Stimulated activated CD8-positive, alpha-beta memory T cell treated with anti-CD3 and anti-CD28 coated beads, Interleukin-15, amount 100 ng/mL, for 24 hours (primary cell): ENCODE data around the gene KASH5.
A peak's percentile ranks its signal among the peaks of the same experiment; 100 is the strongest.
"Not testable (repeated sequence)": the region's sequence is repeated elsewhere in the genome, so short reads cannot be mapped to it uniquely, and the experiment has no call there.

ENCODE experiments used
- DNase-seq: peaks from one replicate; pipeline ENCODE4 v3.0.0-alpha.2; 2020; ENCODE audit warnings: low read depth

The KASH5 gene

DNA sequence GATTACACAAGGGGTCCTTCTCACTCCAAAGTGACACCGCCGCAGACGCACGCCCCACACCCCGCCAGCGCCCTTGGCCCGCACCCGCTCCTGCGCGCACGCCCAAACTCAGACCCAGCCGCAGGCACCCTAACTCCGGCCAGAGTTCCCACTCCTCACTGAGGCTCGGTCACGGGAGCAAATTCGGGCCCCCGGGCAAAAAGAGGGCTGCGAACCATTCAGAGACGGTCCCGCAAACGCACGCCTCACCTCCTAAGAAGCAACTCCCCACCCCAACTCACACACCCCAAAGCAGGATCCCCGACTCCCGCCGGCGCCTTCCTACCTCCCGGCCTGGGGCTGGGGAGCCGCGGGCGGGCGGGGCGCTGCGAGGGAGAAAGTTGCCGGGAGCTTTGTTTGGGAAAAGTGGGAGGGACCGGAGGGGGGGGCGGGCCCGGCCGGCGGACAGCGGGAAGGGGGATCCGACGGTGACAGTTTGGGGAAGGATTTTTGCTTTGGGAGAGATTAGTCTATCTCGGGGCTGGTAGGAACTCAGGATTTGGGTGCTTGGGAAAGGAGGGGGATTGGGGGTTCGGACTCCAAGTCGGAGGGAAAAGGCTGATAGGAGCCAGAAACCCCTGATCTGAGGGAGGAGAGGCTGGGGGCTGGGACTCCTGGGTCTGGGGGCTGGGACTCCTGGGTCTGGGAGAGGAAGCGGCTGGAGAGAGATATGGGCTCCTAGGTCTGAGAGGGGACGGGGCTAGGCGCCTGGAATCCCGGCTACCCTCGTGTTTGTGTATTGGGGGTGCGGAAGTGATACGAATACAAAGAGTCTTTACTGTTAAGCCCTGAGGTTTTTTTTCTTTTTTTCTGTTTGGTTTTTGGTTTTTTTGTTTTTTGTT lies 25.8 kb upstream of the KASH5 start, which contains the start of gene TEAD2:
TEAD2 (minus strand) TSS at position 369 of the 881 bp plus-strand sequence. CDS start 2,341 bp downstream, outside the sequence.
- DNase-seq = no peak

GRCh38 chr19:49362929-49363267 lies 25.2 kb upstream of the KASH5 start:
- DNase-seq = no peak

DNA sequence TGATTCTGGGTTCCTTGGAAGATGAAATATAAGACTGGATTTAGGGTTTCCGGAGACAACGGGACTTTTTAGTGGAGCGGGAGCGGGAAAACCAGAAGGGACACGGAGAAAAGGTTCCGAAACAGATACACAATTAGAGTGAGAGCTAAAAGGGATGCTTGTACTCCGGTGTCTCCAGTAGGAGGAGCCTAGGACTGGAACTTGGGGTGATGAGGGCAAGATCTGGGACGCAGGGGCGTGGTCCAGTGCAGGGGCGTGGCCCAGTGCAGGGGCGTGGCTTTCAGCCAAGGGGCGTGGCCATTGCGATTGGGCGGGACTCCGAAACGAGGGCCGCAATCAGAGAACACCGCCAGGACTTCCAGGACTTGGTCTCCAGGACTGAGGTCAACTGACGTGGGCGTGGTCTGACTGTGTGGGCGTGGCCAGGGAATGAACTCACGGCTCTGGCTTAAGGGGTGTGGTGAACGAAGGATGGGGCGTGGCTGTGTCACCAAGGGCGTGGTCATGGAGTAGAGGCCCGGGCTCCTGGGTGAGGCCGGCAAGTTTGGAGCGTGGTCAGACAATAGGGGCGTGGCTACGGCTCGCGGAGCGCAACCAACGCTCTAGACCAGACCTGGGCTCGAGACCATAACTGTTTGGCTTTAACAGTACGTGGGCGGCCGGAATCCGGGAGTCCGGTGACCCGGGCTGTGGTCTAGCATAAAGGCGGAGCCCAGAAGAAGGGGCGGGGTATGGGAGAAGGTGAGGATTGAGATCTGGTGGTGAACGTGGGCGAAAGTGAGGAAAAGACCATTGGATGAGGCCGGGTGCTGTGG lies 24.6 kb upstream of the KASH5 start, which contains the start of gene DKKL1:
DKKL1 (plus strand) TSS at position 610 of the 815 bp plus-strand sequence; CDS start at position 732, 122 bp downstream.
- peak; percentile 41 for DNase-seq

GRCh38 chr19:49364083-49364737 lies 23.8 kb upstream of the KASH5 start:
- DNase-seq = no peak

GRCh38 chr19:49366110-49366509 lies 21.9 kb upstream of the KASH5 start:
- no peak for DNase-seq

DNA sequence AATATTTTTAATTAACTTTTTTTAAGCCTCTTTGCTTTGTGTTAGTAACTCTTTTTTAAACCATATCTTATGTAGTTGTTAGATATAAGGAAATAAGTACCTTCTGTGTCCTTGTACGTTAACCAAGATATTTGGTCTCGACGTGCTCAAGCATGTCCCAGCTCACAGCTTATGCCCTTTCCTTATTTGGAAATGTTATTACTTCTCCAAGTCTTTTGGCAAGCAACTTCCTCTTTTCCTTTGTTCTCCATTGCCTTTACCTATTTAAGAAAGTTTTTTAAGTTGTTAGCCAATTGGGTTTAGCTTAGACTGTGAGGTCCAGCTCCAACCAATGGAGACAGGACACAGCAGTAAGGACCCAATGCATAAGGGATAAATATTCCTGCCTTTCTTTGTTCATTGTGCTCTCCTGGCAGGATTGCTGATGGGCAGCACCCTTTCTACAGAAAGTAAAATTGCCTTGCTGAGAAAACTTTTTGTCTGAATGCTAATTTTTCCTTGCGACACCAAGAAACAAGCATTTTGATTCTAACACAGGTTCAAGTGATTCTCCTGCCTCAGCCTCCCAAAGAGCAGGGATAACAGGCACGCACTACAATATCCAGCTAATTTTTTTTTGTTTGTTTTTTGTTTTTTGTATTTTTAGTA lies 19.2 kb upstream of the KASH5 start:
- no peak for DNase-seq

DNA sequence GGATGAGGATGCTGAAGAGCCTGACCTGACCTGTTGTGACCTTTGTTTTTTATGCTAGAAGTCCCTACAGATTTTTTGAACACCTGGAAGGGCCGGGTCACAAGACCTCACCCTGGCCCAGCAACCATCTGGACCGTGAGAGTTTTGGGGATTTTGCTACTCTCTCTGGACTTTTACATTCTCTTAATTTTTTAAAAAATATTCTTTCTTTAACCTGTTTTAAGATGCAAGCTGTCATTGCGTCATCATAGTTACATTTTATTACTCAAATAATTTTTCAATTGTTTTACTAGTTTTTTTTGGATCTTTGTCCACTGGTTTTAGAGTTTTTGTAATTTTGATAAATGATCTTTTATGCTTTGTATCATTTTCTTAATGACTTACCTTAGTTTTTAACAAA lies 16.9 kb upstream of the KASH5 start:
- no peak for DNase-seq

GRCh38 chr19:49373174-49373573 lies 14.9 kb upstream of the KASH5 start:
- not testable (repeated sequence) for DNase-seq

DNA sequence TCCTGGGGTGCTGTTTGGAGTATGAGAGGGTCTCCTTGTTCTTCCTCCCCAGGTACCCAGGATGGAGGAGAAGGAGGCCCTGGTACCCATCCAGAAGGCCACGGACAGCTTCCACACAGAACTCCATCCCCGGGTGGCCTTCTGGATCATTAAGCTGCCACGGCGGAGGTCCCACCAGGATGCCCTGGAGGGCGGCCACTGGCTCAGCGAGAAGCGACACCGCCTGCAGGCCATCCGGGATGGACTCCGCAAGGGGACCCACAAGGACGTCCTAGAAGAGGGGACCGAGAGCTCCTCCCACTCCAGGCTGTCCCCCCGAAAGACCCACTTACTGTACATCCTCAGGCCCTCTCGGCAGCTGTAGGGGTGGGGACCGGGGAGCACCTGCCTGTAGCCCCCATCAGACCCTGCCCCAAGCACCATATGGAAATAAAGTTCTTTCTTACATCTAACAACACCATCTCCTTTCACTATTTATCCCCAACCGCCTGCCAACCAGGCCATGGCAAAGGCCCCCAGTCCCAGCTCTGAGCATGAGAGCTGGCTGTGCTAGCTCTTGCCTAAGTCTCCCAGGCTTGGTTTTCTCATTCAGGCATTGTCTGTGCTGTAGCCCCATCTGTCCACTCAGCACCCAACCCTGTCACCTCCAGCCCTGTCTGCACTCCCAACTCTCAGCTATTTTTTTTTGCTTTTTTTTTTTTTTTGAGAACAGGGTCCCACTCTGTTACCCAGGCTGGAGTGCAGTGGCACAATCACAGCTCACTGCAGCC lies 13.2 kb upstream of the KASH5 start:
- no peak for DNase-seq

- no peak for DNase-seq
Observed at GRCh38 chr19:49378512-49378911, 9.5 kb upstream of the KASH5 start.

- DNase-seq = no peak
Observed at GRCh38 chr19:49380391-49380790, 7.7 kb upstream of the KASH5 start.

DNA sequence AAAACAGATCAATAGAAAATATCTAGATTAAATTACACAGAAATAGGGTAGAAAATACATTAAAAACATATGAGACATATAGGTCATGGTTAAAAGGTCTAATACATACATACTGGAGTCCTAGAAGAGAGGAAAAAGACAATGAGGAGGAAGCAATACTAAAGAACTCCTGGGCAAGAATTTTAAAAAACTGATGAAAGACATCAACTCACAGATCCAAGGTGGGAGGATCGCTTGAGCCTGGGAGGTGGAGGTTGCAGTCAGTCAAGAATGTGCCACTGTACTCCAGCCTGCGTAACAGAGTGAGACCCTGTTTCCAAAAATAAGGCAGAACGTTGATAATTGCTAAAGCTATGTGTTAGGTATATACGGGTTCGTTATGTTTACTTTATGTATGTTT lies 5.4 kb upstream of the KASH5 start:
- DNase-seq = no peak

GRCh38 chr19:49383599-49383998 lies 4.5 kb upstream of the KASH5 start:
- no peak for DNase-seq

- DNase-seq = no peak
Observed at GRCh38 chr19:49389406-49389805, 1.4 kb downstream of the KASH5 start.

DNA sequence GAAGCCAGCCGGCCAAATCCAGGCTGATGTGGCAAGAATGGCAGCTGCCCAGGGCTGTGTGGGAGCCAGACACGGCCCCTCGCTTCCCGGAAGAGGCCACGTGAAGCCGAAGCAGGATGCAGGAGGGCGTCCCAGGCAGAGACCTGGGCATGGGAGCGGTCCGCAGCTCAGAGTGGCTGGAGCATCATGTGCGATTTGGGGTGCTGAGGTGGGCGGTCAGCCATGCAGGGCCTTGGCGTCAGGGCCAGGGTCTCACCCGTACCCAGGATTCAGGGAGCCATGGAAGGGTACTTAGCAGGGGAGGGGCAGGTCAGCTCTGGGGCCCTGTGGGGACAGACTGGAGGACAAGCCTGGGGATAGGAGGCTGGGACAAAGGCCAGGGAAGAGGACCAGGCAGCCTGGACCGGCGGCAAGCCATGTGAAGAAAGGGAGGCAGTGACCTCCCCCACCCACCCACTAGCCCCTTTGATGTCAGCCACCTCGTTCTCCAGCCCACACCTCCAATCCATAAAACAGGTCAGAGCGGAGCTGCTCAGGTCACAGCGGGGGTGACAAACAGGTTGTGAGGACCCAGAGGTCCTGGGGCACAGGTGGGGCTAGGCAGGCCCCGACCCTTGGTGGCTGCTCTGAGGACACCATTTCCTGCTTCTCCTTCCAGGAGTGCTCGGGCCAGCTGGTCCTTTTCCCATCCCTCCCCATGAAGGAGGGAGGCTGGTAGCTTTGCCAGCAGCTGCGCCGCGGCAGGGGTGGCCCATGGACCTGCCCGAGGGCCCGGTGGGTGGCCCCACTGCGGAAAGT lies 2.3 kb downstream of the KASH5 start:
- DNase-seq = no peak

DNA sequence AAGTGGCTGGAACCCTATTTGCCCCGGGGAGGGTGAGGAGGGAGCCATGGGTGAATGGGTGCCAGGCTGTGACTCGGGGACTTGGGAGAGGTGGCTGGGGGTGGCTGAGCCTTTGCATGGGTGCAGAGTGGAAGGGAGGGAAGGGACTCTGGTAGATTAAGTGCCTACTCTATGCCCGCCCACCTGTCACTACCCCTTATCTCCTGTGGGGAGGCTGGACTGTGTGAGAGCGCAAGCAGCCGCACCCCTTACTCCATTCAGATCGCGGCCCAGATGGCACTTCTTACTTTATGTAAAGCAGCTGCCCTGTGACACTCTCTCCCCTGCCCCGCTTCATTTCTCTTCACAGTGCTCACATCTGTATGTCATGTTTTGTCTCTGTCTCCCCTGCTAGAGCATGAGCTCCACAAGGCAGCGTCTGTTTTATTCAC lies 2.9 kb downstream of the KASH5 start:
- no peak for DNase-seq

DNA sequence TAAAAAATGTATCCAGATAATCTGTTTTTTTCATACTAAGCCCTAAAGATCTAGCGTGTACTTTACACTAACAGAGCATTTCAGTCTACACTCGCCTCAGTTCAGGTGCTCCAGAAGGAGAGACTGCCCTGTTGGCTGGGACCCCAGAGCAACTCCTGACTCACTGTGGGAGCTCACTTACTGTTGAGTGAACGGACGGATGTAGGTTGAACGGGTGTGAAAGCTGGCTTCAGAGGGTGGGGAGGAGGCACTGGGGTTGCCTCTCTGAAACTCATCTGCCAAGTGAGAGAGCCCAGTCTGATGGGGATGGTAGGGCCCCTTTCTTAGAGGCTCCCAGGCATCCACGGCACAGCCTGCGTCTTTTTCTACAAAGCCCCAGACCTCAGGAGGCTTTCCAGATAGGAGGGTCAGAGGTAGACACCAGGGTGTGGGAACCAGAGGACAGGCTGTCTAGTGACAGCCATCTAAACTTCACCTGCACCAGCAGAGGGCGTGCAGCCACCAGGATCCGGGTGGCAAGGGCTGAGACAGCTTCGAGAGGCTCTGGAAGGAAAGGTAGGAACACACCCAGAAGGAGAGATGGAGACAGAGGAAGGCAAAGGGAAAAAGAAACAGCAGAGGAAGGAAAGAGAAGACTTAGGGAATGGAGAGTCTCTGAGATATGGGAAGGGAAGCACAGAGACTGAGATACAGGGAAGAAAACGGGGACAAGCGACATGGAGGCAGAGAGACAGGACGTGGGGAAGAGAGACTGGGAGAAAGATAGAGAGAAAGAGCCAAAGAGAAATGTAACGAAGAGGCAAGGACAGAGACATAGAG lies 3.7 kb downstream of the KASH5 start:
- DNase-seq = peak; percentile 38

DNA sequence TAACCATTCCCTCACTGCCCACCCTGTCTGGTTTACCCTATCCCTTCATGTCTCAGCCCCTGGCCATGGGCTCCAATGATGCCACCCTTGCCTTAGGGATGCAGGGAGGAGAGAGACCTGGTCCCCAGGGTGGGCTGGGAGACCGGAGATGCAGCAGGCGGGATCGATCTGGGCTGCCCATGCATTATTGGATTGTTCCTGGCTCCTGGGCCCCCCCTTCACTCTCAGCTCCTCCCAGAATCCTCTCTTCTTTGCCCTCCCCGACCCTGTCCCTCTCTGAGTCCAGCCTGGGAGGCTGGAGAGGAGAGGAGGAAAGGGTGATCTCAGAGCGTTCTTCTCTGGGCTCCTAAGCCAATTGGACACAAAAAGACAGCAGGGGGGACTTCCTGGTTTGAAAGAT lies 5.8 kb downstream of the KASH5 start:
- DNase-seq = no peak
